Myometrial cell (primary cell): ENCODE measurements around the gene BRMS1. TPM values are rescaled to one million over a fixed set of nuclear protein-coding genes. Genes with fewer than 3 reads are reported as not detected.

Experiments
- total RNA-seq: library from RNA; depleted of rRNA; stranded (reverse); fragments of >200 nt; gene quantifications from 2 replicates; pipeline ENCODE4 v1.2.3, GENCODE V29; 2015

BRMS1 gene
- 64.0 and 74.1 TPM in 2 replicates for total RNA-seq

GRCh38 chr11:66344550-66345315, at the start of gene BRMS1:
Gene BRMS1, minus strand, starts transcription at chr11:66345104. Its CDS starts 2,870 bp downstream, at chr11:66342234.

GRCh38 chr11:66371627-66372415, 26.9 kb upstream of the BRMS1 start, which contains the start of gene SLC29A2:
Gene SLC29A2, minus strand, starts transcription at chr11:66371760. Its CDS starts 169 bp downstream, at chr11:66371591.

GRCh38 chr11:66347425-66348276, 2.7 kb upstream of the BRMS1 start, which contains the start of gene B4GAT1:
Gene B4GAT1, minus strand, starts transcription at chr11:66347629. Its CDS starts 84 bp downstream, at chr11:66347545.

GRCh38 chr11:66336234-66337102, 8.4 kb downstream of the BRMS1 start, which contains the start of gene RIN1:
Gene RIN1, minus strand, starts transcription at chr11:66336434. Its CDS starts 32 bp downstream, at chr11:66336402.

GRCh38 chr11:66316849-66317251, 28.1 kb downstream of the BRMS1 start, which contains the start of gene CD248:
Gene CD248, minus strand, starts transcription at chr11:66317044. Its CDS starts 17 bp downstream, at chr11:66317027.

GRCh38 chr11:66291706-66292542, 53.0 kb downstream of the BRMS1 start, which contains the start of gene TMEM151A:
Gene TMEM151A, plus strand, starts transcription at chr11:66291894. Its CDS starts 120 bp downstream, at chr11:66292014.

GRCh38 chr11:66288671-66289547, 56.0 kb downstream of the BRMS1 start, which contains the start of gene YIF1A:
Gene YIF1A, minus strand, starts transcription at chr11:66289143. Its CDS starts 158 bp downstream, at chr11:66288985.

Other genes starting within 250 kb of the BRMS1 start
- gene KLC2, start 87.4 kb downstream of the BRMS1 start, total RNA-seq: 13.0 and 16.3 TPM in 2 replicates
- 165 and 169 TPM in 2 replicates for gene RAB1B, start 76.5 kb downstream of the BRMS1 start, total RNA-seq
- 0.29 TPM in 1 of 2 replicates, not detected in the other for gene CNIH2, start 66.9 kb downstream of the BRMS1 start, total RNA-seq
- gene YIF1A, start 56.0 kb downstream of the BRMS1 start, total RNA-seq: 239 and 330 TPM in 2 replicates
- not detected in 2 replicates for gene TMEM151A, start 53.2 kb downstream of the BRMS1 start, total RNA-seq
- gene CD248, start 28.1 kb downstream of the BRMS1 start, total RNA-seq: 93.4 and 98.0 TPM in 2 replicates
- 58.8 and 68.3 TPM in 2 replicates for gene RIN1, start 8.7 kb downstream of the BRMS1 start, total RNA-seq
- 45.0 and 50.2 TPM in 2 replicates for gene B4GAT1, start 2.5 kb upstream of the BRMS1 start, total RNA-seq
- gene SLC29A2, start 26.7 kb upstream of the BRMS1 start, total RNA-seq: 0.71 and 1.2 TPM in 2 replicates
- not detected in 2 replicates for gene NPAS4, start 75.9 kb upstream of the BRMS1 start, total RNA-seq
- gene MRPL11, start 93.7 kb upstream of the BRMS1 start, total RNA-seq: 63.1 and 66.9 TPM in 2 replicates
- 5.3 and 6.3 TPM in 2 replicates for gene PELI3, start 121.8 kb upstream of the BRMS1 start, total RNA-seq
- 60.1 and 79.0 TPM in 2 replicates for gene DPP3, start 135.3 kb upstream of the BRMS1 start, total RNA-seq
- 30.8 and 39.8 TPM in 2 replicates for gene BBS1, start 165.5 kb upstream of the BRMS1 start, total RNA-seq
- 23.9 and 28.5 TPM in 2 replicates for gene ZDHHC24, start 200.9 kb upstream of the BRMS1 start, total RNA-seq
- gene ACTN3, start 201.8 kb upstream of the BRMS1 start, total RNA-seq: under 0.01 and 0.18 TPM in 2 replicates
- gene CTSF, start 223.5 kb upstream of the BRMS1 start, total RNA-seq: 9.5 and 14.5 TPM in 2 replicates
- under 0.01 and 0.35 TPM in 2 replicates for gene CCDC87, start 248.0 kb upstream of the BRMS1 start, total RNA-seq
- gene CCS, start 248.1 kb upstream of the BRMS1 start, total RNA-seq: 32.4 and 40.1 TPM in 2 replicates